Parathyroid adenoma (tissue), 2 donors: ENCODE data around the gene FOXD1.

ENCODE experiments used
- H2AFZ ChIP-seq: fragments of 300-600 bp; sonication (generic); one replicate; pipeline ENCODE4 v1.7.0; 2017; ENCODE audit warnings: antibody characterized with exemption, mild to moderate bottlenecking
- H3K27ac ChIP-seq: fragments of 300-600 bp; sonication (generic); one replicate; pipeline ENCODE4 v1.7.0; 2017
- H3K27me3 ChIP-seq: fragments of 300-600 bp; sonication (generic); one replicate; pipeline ENCODE4 v1.7.0; 2017; ENCODE audit warnings: low read length; ENCODE audit not compliant: control insufficient read depth, insufficient read depth
- H3K36me3 ChIP-seq: fragments of 300-600 bp; sonication (generic); one replicate; pipeline ENCODE4 v1.7.0; 2017; ENCODE audit warnings: low read length; ENCODE audit not compliant: control insufficient read depth, insufficient read depth
- H3K4me1 ChIP-seq: fragments of 300-600 bp; sonication (generic); one replicate; pipeline ENCODE4 v1.7.0; 2017; ENCODE audit warnings: control low read depth
- H3K4me2 ChIP-seq: fragments of 300-600 bp; sonication (generic); one replicate; pipeline ENCODE4 v1.7.0; 2017; ENCODE audit warnings: low read length
- H3K4me3 ChIP-seq: fragments of 300-600 bp; sonication (generic); one replicate; pipeline ENCODE4 v1.7.0; 2017; ENCODE audit warnings: low read depth, low read length
- H3K79me2 ChIP-seq: fragments of 300-600 bp; sonication (generic); one replicate; pipeline ENCODE4 v1.7.0; 2017; ENCODE audit warnings: control low read depth
- H3K9ac ChIP-seq: fragments of 300-600 bp; sonication (generic); one replicate; pipeline ENCODE4 v1.7.0; 2017; ENCODE audit warnings: mild to moderate bottlenecking
- H3K9me3 ChIP-seq: fragments of 300-600 bp; sonication (generic); one replicate; pipeline ENCODE4 v1.7.0; 2017; ENCODE audit warnings: low read length; ENCODE audit not compliant: control insufficient read depth
- CTCF ChIP-seq: fragments of 300-600 bp; sonication (generic); IDR thresholded peaks from one replicate; pipeline ENCODE4 v1.7.0; 2017; ENCODE audit warnings: antibody characterized with exemption, mild to moderate bottlenecking
- donor health status: primary hyperparathyroidism.

Gene FOXD1

DNA sequence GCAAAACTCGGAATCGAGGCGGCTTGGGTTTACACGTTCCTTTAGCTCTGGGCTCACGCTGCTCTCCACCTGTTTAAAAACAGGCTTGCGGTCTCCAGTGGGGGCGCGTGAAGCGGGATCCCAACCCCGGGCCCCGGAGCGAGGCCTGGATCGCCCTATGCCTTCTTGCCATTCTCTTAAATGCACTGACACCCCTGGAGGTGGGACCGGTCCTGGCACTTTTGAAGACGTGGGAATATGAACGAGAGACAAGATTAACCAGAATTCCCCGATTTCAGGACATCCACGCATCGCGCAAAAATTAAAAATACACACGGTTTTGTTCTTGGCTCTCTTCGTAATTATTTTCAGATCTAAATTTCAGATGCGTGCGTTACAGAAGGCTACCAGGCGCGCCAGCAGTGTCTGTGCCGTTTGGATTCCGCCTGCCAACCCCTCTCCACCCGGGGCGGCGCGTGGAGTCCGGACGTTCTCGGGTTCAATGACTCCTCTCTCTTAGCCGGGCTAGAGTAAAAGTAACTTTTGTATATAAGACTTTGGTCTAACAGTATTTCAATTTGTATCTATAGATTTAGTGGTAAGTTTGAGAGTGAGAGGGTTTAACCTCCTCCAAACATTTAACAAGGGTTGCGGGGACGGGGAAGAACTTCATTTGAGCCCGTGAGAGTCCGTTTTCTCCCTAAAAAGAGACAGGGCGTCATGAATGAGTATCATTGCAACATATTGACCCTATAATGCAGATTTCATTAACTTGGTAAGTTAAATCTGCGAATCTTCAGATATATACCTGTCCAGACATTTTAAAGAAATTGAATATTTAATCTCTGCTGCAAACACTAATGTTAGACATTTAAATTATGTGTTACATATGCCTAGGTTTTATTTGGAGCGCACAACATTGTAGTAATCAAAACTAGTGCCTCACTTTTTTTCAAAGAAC lies 3.8 kb downstream of the FOXD1 start:
- H3K4me1 ChIP-seq: no peaks in the 10 kb centered on the region
- no peaks in the 10 kb centered on the region for H3K79me2 ChIP-seq
- H3K36me3 ChIP-seq: no peaks in the 10 kb centered on the region
- H2AFZ ChIP-seq: no peak overlapping the region
- H3K4me2 ChIP-seq: no peak overlapping the region
- H3K4me3 ChIP-seq: no peak overlapping the region
- H3K27ac ChIP-seq: no peak overlapping the region
- no peak for TF ChIP-seq CTCF
- peaks cover 21% of the 10 kb centered on the region for H3K27me3 ChIP-seq
- H3K9ac ChIP-seq: no peak overlapping the region
- no peaks in the 10 kb centered on the region for H3K9me3 ChIP-seq

- Histone ChIP-seq H2AFZ (no peak overlapping the region), H3K4me1 (no peaks in the 10 kb centered on the region), H3K27me3 (peaks cover 16% of the 10 kb centered on the region), H3K9ac (no peak overlapping the region), H3K4me2 (no peak overlapping the region), H3K36me3 (no peaks in the 10 kb centered on the region), H3K27ac (no peak overlapping the region), H3K4me3 (no peak overlapping the region), H3K79me2 (no peaks in the 10 kb centered on the region), H3K9me3 (no peaks in the 10 kb centered on the region)
- TF ChIP-seq CTCF: no peak
Observed at GRCh38 chr5:73443829-73444498, 4.6 kb downstream of the FOXD1 start.

DNA sequence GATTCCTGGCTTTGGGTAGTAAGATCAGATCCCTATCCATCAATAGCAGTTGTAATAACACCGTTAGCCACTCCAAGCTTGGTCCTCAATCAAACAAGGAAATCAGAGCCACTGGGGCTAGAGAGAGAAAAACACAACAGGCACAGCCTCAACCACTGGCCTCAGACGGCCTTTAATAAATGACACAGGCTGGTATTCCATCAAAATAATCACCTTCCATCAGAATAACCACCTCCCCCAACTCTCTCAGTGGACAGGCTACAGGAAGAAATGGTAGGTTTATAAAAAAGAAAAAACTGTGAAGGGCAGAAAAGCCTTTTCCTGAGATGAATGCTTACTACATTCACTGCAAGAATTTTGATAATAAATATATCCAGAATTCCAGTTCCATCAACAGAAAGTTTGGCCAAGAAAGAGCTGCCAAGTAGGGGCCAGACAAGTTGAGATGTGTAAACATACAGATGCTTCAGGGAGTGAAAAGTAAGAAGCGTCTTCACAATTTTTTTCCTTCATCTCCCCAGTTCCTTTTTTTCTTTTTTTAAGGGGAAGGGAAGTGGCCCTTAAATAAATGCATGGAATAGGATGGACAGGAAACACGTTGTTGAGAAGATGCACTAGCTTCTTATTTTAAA lies 5.5 kb downstream of the FOXD1 start:
- H2AFZ ChIP-seq: no peak overlapping the region
- no peak overlapping the region for H3K9ac ChIP-seq
- H3K79me2 ChIP-seq: no peaks in the 10 kb centered on the region
- no peak for TF ChIP-seq CTCF
- no peaks in the 10 kb centered on the region for H3K4me1 ChIP-seq
- no peak overlapping the region for H3K27ac ChIP-seq
- H3K36me3 ChIP-seq: no peaks in the 10 kb centered on the region
- no peak overlapping the region for H3K4me2 ChIP-seq
- H3K27me3 ChIP-seq: peaks cover 15% of the 10 kb centered on the region
- no peaks in the 10 kb centered on the region for H3K9me3 ChIP-seq
- H3K4me3 ChIP-seq: no peak overlapping the region

DNA sequence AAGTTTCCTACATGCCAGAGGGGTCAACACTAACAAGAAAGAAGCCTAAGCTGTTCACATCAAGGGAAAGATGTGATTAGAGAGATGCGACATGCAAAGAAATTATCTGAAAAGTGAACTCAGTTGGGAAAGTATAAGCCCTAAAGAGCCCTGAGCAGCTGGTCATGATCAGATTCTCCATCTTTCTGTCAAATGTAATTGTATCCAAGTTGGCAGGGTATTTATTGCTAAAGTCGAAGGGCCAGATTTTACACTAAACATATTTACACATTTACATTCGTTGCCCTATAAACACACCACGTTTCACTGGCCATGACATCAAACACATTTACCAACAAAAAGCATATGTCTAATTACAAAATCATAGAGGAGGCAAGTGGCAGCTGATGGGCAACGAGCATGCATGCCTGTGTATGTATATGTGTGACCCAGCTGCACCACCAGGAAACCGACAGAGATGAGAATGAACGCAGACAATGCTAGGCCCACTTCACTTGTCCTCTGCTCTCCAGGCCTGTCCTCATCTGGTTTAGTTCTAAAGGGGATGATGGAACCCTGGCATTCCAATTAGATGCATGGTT lies 6.3 kb downstream of the FOXD1 start:
- no peaks in the 10 kb centered on the region for H3K4me1 ChIP-seq
- H2AFZ ChIP-seq: no peak overlapping the region
- no peak overlapping the region for H3K4me2 ChIP-seq
- H3K4me3 ChIP-seq: no peak overlapping the region
- H3K27ac ChIP-seq: no peak overlapping the region
- no peak overlapping the region for H3K9ac ChIP-seq
- no peak for TF ChIP-seq CTCF
- H3K27me3 ChIP-seq: peaks cover 20% of the 10 kb centered on the region
- H3K79me2 ChIP-seq: no peaks in the 10 kb centered on the region
- H3K9me3 ChIP-seq: no peaks in the 10 kb centered on the region
- H3K36me3 ChIP-seq: no peaks in the 10 kb centered on the region
